HepG2 (cell line): ENCODE data around the gene UBAC1. TPM values are rescaled to one million over a fixed set of nuclear protein-coding genes. Genes with fewer than 3 reads are reported as not detected.

Experiments used
- HOXD1 ChIP-seq: sonication (generic); formaldehyde crosslinking; IDR thresholded peaks from 2 replicates; pipeline ENCODE4 v1.5.0; 2020; ENCODE audit warnings: missing genetic modification reagents
- JUN ChIP-seq: sonication (generic); formaldehyde crosslinking; IDR thresholded peaks from 2 replicates; pipeline ENCODE4 v1.4.0; 2020; ENCODE audit warnings: mild to moderate bottlenecking, missing genetic modification reagents
- KLF11 ChIP-seq: IDR thresholded peaks from 2 replicates; pipeline ENCODE4 v1.6.1; 2016; ENCODE audit warnings: missing compliant biosample characterization
- LCORL ChIP-seq, 2 experiments: fragments of 450-650 bp in 1 of 2; sonication (generic) in 1 of 2; formaldehyde crosslinking in 1 of 2; IDR thresholded peaks; 2 replicates each; pipeline versions ENCODE4 v1.5.0 to v1.6.1; 2017 to 2020; ENCODE audit warnings: antibody characterized with exemption in 1 of 2, missing genetic modification reagents in 1 of 2
- PITX1 ChIP-seq: sonication (generic); formaldehyde crosslinking; IDR thresholded peaks from 2 replicates; pipeline ENCODE4 v1.5.1; 2020; ENCODE audit warnings: mild to moderate bottlenecking, missing genetic modification reagents
- REXO4 ChIP-seq: sonication (generic); formaldehyde crosslinking; IDR thresholded peaks from 2 replicates; pipeline ENCODE4 v1.8.0; 2022; ENCODE audit warnings: missing genetic modification reagents, mild to moderate bottlenecking, borderline replicate concordance
- RFX3 ChIP-seq: IDR thresholded peaks from 2 replicates; pipeline ENCODE4 v1.6.1; 2016; ENCODE audit warnings: missing biosample characterization, missing genetic modification reagents
- ZNF235 ChIP-seq: sonication (generic); formaldehyde crosslinking; IDR thresholded peaks from 2 replicates; pipeline ENCODE4 v1.8.1; 2023; ENCODE audit warnings: mild to moderate bottlenecking, missing genetic modification reagents, borderline replicate concordance
- ZNF33A ChIP-seq: sonication (generic); formaldehyde crosslinking; IDR thresholded peaks from 2 replicates; pipeline ENCODE4 v1.5.1; 2020; ENCODE audit warnings: missing genetic modification reagents, mild to moderate bottlenecking, moderate library complexity, borderline replicate concordance
- ZNF629 ChIP-seq: sonication (generic); formaldehyde crosslinking; conservative IDR thresholded peaks from 2 replicates; pipeline ENCODE4 v1.5.0; 2020; ENCODE audit warnings: missing genetic modification reagents
- polyA plus RNA-seq, 8 experiments: library from polyadenylated mRNA; depleted of rRNA in 3 of 8; stranded (reverse) in 7 of 8; unstranded in 1 of 8; fragments of >200 nt; fragmentation: Illumina TruSeq in 4 of 8; extraction: Trizol in 4 of 8; gene quantifications; 2 replicates each; pipeline versions ENCODE4 v1.2.1 to v1.2.3, GENCODE V29; 2011 to 2016; ENCODE audit warnings: low read depth in 4 of 8, missing spikeins in 1 of 8, mixed read lengths in 1 of 8; ENCODE audit not compliant: insufficient read depth in 1 of 8
- total RNA-seq, 5 experiments: library from RNA; depleted of rRNA; stranded (reverse); fragments of >200 nt; fragmentation: Illumina TruSeq; extraction: Trizol; gene quantifications; 2 replicates each; pipeline ENCODE4 v1.2.3, GENCODE V29; 2016; ENCODE audit warnings: low read depth in 1 of 5
- TF ChIP-seq, protein P1 (sequence below): sonication (generic); formaldehyde crosslinking; IDR thresholded peaks from 2 replicates; pipeline ENCODE4 v1.4.0; 2020; ENCODE audit warnings: missing genetic modification reagents
- TF ChIP-seq, protein P2 (sequence below): sonication (generic); formaldehyde crosslinking; IDR thresholded peaks from 2 replicates; pipeline ENCODE4 v1.8.1; 2023; ENCODE audit warnings: mild to moderate bottlenecking, missing genetic modification reagents
- TF ChIP-seq, protein P3 (sequence below): sonication (generic); formaldehyde crosslinking; IDR thresholded peaks from 2 replicates; pipeline ENCODE4 v1.4.0; 2020; ENCODE audit warnings: missing genetic modification reagents, borderline replicate concordance
- TF ChIP-seq, protein P4 (sequence below): sonication (generic); formaldehyde crosslinking; IDR thresholded peaks from 2 replicates; pipeline ENCODE4 v1.9.0; 2021; ENCODE audit warnings: missing genetic modification reagents, borderline replicate concordance

Gene UBAC1
- total and polyA plus RNA-seq, 2 of the 13 experiments (the other 11 are each of a cell fraction or from before 2014, with no cell fraction given) = 32.2 to 34.1 TPM

DNA sequence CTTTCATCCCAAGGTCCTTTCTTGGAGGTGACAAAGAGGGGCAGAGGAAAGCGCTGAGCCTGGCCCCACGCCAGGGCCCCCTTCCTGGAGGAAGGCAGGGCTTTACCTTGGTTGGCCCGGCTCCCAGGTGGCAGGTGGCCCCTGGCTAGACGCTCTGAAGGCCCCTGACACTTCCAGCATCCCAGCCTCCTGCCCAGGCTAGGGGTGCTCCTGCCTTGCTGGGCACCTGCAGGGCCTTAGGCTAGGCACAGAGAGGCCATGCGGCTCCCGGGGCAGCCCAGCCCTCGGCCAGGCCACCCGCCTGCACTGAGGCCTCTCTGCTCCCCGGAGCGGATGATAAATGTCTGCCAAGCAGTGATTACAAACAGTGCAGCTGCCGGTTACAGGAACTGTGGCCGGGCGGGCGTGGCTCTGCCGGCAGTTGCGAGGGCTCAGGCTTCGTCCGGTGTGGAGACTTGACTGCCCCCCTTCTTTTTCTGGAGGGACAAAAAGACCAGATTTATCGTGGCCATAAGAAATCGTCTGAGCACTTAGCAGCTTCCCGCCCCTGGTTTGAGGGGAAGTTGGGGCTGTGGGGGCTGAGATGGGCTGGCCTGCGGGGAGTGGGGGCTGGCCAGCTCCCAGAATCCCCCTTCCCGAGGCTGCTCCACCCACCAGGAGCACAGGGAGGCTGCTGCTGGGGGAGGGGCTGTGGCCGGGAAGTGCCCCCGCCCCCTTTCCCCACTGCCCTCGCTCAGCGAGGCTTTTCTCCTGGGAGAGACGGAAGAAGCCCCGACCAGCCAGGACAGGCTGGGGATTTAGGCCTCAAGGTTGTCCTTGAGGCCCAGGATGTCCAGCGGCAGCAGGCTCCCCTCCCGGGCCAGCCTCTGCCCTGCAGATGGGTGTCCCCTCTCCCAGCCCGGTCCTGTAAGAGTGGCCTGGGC lies 31.6 kb upstream of the UBAC1 start (continued):
- TF ChIP-seq, protein P1, sequence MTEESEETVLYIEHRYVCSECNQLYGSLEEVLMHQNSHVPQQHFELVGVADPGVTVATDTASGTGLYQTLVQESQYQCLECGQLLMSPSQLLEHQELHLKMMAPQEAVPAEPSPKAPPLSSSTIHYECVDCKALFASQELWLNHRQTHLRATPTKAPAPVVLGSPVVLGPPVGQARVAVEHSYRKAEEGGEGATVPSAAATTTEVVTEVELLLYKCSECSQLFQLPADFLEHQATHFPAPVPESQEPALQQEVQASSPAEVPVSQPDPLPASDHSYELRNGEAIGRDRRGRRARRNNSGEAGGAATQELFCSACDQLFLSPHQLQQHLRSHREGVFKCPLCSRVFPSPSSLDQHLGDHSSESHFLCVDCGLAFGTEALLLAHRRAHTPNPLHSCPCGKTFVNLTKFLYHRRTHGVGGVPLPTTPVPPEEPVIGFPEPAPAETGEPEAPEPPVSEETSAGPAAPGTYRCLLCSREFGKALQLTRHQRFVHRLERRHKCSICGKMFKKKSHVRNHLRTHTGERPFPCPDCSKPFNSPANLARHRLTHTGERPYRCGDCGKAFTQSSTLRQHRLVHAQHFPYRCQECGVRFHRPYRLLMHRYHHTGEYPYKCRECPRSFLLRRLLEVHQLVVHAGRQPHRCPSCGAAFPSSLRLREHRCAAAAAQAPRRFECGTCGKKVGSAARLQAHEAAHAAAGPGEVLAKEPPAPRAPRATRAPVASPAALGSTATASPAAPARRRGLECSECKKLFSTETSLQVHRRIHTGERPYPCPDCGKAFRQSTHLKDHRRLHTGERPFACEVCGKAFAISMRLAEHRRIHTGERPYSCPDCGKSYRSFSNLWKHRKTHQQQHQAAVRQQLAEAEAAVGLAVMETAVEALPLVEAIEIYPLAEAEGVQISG (CRISPR knock-in tag) = peak; percentile 52
- TF ChIP-seq ZNF33A (CRISPR knock-in tag) = no peak
- TF ChIP-seq HOXD1 (CRISPR knock-in tag) = peak; percentile 69; the same call in 1 of the 2 replicates
- TF ChIP-seq LCORL (IDR thresholded peaks at IDR 0.05) = no peak
- TF ChIP-seq LCORL (CRISPR knock-in tag; IDR thresholded peaks at IDR 0.05) = peak; percentile 88
- no peak for TF ChIP-seq REXO4 (CRISPR knock-in tag)
- peak; percentile 67 for TF ChIP-seq PITX1 (CRISPR knock-in tag)
- TF ChIP-seq, protein P2, sequence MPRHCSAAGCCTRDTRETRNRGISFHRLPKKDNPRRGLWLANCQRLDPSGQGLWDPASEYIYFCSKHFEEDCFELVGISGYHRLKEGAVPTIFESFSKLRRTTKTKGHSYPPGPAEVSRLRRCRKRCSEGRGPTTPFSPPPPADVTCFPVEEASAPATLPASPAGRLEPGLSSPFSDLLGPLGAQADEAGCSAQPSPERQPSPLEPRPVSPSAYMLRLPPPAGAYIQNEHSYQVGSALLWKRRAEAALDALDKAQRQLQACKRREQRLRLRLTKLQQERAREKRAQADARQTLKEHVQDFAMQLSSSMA (CRISPR knock-in tag) = peak; percentile 41; the same call in 1 of the 2 replicates
- TF ChIP-seq ZNF235 (CRISPR knock-in tag) = no peak; the same call in 1 of the 2 replicates
- TF ChIP-seq JUN (CRISPR knock-in tag) = no peak
- TF ChIP-seq, protein P3, sequence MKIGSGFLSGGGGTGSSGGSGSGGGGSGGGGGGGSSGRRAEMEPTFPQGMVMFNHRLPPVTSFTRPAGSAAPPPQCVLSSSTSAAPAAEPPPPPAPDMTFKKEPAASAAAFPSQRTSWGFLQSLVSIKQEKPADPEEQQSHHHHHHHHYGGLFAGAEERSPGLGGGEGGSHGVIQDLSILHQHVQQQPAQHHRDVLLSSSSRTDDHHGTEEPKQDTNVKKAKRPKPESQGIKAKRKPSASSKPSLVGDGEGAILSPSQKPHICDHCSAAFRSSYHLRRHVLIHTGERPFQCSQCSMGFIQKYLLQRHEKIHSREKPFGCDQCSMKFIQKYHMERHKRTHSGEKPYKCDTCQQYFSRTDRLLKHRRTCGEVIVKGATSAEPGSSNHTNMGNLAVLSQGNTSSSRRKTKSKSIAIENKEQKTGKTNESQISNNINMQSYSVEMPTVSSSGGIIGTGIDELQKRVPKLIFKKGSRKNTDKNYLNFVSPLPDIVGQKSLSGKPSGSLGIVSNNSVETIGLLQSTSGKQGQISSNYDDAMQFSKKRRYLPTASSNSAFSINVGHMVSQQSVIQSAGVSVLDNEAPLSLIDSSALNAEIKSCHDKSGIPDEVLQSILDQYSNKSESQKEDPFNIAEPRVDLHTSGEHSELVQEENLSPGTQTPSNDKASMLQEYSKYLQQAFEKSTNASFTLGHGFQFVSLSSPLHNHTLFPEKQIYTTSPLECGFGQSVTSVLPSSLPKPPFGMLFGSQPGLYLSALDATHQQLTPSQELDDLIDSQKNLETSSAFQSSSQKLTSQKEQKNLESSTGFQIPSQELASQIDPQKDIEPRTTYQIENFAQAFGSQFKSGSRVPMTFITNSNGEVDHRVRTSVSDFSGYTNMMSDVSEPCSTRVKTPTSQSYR (CRISPR knock-in tag) = peak; percentile 92
- TF ChIP-seq, protein P4, sequence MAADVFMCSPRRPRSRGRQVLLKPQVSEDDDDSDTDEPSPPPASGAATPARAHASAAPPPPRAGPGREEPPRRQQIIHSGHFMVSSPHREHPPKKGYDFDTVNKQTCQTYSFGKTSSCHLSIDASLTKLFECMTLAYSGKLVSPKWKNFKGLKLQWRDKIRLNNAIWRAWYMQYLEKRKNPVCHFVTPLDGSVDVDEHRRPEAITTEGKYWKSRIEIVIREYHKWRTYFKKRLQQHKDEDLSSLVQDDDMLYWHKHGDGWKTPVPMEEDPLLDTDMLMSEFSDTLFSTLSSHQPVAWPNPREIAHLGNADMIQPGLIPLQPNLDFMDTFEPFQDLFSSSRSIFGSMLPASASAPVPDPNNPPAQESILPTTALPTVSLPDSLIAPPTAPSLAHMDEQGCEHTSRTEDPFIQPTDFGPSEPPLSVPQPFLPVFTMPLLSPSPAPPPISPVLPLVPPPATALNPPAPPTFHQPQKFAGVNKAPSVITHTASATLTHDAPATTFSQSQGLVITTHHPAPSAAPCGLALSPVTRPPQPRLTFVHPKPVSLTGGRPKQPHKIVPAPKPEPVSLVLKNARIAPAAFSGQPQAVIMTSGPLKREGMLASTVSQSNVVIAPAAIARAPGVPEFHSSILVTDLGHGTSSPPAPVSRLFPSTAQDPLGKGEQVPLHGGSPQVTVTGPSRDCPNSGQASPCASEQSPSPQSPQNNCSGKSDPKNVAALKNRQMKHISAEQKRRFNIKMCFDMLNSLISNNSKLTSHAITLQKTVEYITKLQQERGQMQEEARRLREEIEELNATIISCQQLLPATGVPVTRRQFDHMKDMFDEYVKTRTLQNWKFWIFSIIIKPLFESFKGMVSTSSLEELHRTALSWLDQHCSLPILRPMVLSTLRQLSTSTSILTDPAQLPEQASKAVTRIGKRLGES (CRISPR knock-in tag) = no peak
- TF ChIP-seq RFX3 (CRISPR knock-in tag) = no peak
- TF ChIP-seq KLF11 (CRISPR knock-in tag) = peak; percentile 27; the same call in 1 of the 2 replicates
- no peak for TF ChIP-seq ZNF629 (CRISPR knock-in tag)
